Measurements from ENCODE around the gene PGRMC2.

PGRMC2 gene, protein sequence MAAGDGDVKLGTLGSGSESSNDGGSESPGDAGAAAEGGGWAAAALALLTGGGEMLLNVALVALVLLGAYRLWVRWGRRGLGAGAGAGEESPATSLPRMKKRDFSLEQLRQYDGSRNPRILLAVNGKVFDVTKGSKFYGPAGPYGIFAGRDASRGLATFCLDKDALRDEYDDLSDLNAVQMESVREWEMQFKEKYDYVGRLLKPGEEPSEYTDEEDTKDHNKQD

DNA sequence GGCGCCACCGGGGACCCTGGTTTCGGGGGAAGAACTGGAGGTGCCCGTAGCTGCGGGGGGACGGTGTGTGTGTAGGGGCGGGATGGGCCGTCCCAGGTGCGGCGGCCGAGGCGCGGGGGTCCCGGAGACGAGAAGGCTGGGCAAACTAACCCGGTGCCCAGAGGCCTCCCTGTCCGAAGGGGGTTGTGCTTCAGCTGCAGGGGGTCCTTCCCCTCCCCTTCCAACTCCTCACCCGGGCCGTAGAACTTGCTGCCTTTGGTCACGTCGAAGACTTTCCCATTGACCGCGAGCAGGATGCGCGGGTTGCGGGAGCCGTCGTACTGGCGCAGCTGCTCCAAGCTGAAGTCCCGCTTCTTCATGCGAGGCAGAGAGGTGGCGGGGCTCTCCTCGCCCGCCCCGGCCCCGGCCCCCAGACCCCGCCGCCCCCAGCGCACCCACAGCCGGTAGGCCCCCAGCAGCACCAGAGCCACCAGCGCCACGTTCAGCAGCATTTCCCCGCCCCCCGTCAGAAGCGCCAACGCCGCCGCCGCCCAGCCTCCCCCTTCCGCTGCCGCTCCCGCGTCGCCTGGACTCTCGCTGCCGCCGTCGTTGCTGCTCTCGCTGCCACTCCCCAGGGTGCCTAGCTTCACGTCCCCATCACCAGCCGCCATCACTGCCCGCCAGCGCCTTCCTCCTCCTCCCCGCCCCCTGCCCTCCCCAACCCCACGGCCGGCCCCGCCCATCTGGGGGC, at the start of gene PGRMC2:
TSS of gene PGRMC2 (minus strand) at position 673 of the 730 bp plus-strand sequence. CDS start at position 650, 23 bp downstream.
- no peak for DNase-seq

DNA sequence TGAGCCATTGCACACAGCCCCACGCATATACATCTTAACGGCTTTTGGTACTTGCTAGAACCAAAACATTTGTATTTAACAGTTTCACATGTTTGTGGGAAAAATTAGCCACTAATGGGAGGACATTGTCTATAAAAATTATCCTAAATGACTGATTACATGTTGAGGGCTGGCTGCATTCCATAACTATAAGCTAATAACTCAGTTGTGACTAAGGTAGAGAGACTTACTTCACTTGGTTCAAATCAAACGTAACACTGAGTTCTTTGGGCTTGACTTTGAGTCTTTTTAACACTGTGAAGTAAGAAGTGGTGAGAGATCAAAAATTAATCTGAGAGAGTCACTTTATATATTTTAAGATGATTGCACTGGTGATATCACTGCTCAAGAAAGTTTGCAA, 47.9 kb upstream of the PGRMC2 start:
- DNase-seq: no peak

DNA sequence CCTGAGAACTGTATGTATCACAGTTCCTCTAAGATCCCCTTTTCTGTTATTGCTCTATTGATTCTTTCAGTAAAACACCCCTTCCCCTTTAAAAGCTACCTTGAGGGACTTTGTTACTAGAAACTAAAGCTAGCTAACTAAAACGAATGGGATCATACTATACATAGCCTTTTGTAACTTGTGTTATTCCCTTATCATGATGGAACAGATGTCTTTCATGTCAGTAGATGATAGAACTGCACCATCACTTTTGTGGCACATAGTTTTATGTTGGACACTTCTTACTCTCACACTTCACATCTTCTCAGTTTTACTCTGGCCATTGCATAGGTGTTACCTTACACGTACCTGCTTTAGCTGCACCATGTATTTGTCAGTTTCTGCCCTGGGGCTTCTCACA, 46.6 kb upstream of the PGRMC2 start:
- no peak for DNase-seq

DNA sequence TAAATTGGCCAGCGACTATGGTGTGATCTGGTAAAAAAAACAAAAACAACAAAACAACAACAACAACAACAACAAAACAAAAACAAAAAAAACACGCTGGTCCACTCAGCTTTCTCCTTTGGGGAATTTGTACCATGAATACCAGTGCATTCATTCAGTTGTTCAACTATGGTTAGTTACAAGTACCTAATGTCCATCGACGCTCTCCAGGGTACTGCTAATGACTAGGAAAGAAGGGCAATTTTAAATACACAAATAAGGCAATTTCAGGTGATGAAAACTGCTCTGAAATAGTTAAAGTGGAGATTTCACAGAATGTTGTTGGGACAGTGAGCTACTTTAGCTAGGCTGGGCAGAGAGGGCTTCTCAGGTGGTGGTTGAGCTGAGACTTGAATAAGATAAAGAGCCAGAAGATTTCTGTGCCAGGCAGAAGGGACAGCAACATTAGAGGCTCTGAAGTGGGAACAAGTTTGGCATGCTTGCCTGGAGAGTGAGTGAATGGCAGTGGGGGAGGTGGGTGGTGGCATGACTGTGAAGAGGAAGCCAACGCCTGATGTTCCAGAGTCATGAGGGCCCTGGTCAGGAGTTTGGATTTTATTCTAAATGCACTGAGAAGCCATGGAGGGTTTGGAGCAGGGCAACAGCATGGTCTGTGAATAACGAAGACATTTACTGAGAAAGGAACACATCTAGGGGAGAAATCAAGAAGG, 45.9 kb upstream of the PGRMC2 start:
- DNase-seq: no peak

DNA sequence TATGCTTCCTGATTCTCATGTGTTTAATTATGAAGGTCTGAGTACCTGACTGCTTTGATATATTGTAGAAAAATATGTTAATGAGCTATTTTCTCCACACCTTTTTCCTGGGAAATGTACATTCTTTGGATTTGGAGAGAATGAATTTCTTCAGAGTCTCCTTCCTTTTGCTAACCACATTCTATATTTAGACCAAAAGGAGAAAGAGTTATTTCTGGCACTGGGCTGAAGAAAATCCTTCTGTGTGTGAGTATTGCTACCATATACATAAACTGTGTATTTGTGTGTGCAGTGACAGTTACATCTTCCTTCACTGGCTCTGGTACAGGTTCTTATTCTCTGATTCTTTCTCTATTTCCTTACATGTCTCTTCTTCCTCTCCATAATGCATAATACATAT, 44.5 kb upstream of the PGRMC2 start:
- no peak for DNase-seq

DNA sequence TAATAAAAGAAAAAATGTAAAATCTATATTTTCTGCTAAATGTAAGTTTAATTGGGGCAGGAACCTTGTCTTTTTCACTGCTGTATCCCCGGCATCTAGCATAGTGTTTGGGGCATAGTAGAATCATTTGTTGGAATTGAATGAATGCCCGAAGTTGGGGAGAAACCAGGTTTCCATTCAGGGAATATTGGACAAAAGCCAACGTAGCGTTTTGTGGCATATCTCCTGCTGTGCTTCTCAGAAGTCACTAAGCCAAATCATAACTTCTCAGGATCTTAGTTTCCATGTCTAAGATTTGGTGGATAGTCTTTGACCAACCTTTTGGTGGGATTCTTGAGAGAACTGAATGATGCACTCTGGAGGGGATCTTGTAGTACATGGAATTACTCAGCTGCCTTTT, 42.0 kb upstream of the PGRMC2 start:
- DNase-seq: no peak

DNA sequence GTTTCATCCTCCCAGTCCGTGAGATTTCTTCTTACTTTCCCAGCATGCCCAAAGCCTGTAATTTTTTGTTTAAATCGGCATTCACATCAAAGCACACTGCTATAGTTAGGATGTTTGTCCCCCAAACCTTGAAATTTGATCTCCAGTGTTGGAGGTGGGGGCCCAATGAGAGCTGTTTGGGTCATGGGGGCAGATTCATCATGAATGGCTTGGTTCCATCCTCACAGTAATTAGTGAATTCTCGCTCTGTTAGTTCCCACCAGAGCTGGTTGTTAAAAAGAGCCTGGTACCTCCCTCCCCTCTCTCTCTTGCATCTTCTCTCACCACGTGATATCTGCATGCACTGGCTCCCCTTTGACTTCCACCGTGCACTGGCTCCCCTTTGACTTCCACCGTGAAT, 40.5 kb upstream of the PGRMC2 start:
- DNase-seq: no peak

DNA sequence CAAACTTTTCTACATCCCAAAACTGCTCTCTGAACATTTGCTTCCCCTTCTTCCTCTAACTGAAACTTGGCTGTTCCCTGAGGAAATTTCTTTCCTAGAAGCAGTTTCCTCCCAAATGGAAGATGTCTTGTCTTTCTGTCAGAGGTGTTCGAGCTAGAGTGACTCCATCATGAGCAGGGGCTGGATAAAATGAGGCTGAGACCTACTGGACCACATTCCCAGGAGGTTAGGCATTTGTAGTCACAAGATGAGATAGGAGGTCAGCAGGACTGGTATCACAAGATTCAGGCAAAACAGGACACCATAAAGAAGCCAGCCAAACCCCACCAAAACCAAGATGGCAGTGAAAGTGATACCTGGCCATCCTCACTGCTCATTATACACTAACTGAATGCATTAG, 35.8 kb upstream of the PGRMC2 start:
- no peak for DNase-seq

DNA sequence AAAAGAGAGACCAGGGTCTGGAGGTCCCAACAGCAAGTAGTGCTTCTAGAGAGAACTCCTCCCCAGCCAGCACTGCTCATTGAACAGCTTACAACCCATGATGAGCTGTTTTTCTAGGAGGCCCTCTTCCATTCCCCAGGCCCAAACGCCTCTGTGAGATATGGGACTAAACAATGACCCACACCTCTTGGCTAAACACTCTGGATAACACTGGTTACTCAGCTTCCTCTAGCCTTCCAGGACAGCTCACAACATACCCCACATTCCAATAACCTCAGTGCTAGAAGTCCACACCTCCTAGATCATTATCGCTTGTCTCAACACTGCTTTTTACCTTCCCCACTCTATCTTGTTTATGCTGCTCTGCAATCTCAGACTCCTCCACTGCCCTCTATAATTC, 35.4 kb upstream of the PGRMC2 start:
- no peak for DNase-seq

DNA sequence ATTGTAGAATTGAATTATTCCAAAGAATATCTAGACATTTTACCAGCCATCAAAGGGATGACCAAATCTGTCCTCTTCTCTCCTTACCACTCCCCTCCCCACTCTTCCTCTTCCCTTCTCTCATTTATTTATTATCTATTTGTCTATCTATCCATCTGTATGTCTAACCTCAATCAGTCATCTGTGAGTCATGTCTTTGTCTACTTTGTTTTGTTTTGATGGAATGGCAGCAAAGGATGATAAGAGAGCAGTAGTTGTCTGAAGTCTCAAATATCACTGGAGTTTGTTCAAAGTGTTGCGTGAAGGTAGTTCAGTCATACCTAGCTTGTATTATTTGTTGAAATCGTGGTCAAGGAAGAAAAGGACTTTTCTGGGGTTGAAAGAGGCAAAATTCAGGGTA, 34.7 kb upstream of the PGRMC2 start:
- no peak for DNase-seq

DNA sequence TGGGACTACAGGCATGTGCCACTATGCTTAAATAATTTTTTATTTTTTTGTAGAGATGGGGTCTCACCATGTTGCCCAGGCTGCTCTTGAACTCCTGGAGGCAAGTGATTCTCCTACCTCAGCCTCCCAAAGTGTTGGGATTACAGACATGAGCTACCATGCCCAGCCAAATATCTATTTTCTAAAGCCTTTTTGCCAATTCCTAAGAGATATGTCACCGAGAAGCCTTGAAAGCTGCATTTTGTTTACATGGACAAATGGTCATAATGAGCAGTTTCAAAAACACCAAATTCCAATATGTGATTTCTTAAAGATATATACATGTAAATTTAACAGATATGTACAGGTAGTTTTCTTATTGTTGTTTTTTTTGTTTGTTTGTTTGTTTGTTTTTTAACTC, 33.0 kb upstream of the PGRMC2 start:
- DNase-seq: no peak

DNA sequence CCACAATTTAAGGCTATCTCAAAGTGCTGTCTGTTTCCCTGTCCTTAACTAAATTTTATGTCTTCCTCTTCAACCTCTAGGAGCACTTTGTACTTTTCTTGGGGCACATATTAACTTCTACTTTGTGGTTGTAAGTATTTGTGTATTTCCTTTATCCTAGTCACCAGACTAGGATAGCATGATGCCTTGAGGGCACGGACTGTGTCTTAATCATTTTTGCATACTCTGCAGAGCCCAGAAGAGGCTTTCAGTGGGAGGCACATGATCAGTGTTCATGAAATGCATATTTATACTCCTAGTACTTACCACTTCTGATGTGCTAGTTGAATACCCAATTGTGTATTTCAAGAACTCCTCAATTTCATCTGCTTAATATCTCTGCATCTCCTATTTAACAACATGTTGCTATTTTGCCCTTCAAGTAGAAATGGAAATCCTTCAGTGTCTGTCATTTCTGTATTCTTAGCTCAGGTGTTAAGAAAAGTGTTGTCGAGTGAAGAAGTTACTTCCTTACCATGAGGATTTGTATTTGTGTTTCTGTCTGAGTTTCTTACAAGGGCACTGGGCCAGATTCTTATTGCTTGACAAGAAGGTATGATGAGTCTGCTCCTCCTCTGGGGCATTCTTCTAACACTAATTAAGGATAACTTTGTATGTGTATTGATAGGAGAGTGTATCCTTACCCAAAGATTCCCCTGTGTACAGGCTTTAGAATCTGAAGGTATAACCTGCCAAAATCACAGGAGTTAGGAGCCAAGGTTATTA, 28.3 kb upstream of the PGRMC2 start:
- DNase-seq: no peak

DNA sequence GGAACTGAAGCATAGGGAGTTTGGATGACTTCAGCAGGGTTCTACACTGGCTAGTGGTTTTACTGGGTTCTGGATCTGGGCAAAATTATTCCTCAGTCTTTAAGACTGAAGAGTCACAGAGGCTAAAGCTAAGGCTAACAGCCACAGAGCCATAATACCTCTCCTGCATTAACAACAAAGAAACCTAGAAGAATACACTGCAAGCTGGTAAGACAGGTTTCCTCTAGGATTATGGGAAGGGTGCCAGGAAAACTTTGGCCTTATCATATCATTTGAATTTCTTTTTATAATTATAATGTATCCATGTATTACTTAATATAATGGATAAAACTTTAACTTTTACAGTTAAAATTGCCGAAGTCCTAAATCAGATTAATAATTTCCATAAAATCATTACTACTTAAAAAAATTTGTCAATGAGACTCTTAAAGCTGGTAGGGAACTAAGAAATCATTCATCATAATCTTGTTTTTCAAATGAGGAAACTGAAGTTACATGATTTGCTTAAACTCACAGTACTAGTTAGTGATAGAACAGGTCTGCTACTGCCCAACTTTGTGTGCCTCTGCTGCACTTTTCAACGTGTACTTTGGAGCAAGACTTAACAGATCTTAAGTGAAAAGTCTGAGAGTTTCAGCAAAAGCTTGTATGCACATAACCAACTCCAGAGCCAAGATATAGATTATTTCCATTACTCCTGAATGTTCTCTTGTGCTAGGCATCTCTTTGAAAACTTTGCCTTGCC, 24.2 kb upstream of the PGRMC2 start:
- no peak for DNase-seq

DNA sequence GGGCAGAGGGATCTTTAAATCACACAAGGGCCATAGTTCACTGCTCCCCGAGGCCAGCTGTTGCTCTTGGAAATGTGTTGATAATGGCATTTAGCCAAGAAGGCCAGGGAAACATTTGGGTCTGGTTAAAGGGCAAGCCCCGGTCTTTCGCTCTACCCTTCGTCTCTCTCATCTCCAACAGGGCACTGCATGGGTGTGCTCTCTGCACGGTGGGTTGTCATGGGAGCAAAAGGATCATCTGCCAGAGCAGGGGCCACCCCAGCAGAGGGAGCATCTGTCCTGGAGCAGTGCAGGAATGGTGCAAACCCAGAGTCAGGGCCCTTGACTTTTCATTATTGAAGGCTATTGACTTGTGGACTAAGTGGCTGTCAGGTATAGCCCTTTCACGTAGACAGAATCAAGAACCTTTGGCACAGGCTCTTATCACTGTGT, 22.7 kb upstream of the PGRMC2 start:
- no peak for DNase-seq

DNA sequence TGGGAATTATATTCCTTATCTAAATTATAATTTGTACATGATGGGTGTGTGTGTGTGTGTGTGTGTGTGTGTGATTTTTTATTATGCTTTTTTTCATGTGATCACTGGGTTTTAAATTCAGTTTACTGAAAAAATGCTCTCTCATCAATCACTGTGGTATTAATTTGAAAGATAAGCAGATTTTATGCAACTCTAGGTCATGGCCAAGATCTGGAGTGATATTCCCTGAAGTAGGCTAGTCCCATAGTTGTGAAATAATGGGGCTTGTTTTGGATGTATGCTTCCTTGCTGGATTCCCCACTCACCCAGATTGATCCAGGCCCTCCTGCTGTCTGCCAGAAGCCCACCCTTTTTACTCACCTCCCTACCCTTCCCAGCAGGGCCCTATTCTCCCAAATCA, 22.0 kb upstream of the PGRMC2 start:
- DNase-seq: no peak

DNA sequence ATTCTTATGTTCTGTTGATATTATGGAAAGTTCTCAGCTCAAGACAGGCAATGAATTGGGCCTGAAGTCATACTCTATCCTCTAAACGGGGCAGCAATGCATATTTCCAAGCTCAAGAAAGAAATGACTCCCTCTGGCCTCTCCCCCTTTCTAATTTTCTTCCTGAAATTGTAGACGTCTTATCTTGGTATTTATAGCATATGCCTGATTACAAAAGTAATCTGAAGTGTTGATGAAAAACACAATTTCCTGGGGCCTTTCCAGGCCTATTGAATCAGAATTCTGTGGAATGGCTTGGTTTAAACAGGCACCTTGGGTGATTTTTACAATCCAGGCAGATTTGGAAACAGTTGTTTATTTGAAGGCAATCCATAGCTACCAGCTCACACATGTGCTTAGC, 21.4 kb upstream of the PGRMC2 start:
- DNase-seq: no peak

DNA sequence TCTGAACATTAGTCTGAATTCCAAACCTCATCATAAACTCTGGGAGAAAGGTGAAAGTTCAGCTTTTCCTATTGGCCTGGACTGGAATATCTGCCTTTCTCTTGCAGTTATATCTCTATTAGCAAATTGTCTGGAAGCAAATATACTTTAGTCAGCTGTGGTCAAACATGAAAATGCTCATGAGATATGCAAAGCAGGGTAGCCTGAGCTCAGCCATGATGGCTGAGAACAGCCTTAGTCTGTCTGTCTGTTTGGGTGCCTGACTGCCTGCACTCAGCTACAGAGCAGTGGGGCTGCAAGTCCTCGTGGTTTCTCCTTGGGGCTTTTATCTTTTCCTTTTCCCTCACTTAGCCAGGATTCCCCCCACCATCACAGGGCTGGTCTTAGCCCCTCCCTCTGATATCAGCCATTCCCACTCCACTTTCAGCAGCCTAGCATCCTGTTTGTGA, 19.5 kb upstream of the PGRMC2 start:
- DNase-seq: no peak

DNA sequence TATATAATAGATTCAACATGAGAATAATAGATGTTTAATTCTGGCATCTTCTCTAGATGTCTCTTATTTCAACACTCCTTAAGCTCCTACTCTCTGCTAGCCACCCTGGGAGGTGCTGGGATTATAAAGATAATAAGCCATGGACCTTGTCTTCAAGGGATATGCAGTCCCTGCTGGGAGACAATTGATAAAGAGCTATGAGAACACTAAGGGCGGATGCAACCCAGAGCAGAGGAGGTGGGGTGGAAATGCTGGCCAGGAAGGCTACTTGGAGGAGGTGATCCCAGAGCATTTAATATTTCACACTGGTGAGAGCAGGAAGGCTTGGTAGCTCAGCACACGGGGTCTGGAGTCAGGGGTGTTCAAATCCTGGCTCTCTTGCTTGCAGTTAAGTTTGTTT, 18.3 kb upstream of the PGRMC2 start:
- no peak for DNase-seq

DNA sequence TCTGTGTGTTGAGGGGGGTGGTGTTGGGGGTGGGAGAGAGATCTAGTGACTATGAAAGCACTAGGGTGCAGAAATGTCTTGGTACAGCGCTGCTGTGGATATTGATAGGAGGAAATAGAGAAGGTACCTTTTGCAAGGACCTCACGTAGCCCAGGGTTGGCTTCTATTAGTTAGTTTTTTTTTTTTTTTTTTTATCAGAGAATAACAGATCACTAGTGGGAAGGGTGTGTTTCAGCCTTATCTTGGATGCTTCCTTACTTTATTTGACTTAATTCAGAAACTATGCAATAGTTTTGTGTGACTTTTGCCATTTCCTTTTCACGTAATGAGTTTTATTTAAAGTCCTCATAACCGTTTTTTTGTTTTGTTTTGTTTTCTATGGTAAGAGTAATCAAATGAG, 16.4 kb upstream of the PGRMC2 start:
- DNase-seq: no peak

DNA sequence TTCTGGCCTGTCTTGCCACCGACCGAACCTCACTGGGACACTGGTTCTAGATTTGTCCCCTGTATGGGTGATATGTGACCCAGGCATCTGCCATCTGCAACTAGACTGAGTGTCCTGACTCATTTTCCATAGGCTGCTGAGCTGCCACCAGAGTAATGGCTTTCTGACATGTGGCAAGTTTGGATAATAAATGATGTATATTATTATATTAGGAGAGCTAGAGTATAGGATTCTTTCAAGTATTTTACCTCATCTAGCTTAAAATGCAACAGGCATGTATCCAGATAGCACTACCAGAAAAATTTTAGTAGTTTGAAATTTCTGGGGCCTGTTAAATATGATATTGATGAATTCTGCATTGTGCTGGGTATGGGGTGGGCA, 15.8 kb upstream of the PGRMC2 start:
- DNase-seq: no peak

DNA sequence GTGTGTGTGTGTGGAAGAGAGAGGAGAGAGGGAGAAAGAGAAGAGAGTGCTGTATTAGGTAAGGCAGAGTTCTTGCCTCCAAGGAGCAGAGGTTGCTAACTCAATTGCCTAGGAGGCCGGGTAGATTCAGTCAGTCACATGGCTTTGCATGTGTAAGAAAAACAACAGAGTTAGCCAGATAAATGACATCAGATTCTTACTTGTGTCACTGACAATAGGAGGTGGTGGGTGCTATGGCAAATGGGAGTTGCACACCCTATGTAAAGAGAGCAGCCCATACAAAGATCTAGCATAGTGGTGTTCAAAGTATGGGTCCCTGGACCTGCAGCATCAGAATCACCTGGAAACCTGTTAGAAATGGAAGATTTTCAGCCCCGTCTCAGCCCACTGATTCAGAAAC, 14.4 kb upstream of the PGRMC2 start:
- no peak for DNase-seq

DNA sequence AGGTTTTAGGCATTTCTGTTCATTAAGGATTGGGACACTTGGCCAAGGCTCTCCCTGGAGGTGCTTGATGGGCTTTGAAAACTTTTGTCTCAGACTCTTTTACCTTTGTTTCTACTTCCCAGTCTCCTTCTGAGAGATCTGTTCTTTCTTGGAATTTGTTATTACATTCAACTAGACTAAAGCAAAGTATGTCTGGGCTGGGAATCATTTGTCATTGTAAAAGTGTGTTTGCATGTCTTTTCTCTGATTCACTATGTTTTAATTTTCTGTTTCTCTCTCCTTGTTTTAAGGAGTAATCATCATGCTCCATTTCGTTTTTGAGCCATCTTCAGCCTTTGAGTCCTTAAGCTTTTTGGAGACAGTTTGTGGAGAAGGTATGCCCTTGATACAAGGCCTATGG, 12.2 kb upstream of the PGRMC2 start:
- no peak for DNase-seq

DNA sequence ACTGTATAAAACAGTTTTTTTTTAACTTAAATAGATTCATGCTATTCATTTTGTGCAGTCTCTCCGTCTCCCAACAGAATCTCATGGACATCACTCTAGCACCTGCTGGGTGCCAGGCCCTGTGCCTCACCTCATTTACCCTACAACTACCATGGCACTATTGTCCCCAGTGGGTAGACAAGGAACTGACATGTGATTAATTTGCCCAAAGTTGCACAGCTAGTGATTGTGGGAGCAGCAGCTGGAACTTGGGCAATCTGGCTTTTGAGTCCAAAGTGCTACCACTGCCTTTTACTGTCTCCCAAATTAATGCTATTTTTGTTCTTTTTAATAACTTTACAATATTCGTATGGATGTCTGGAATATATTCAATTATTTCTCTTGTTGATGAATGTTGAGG, 11.2 kb upstream of the PGRMC2 start:
- DNase-seq: no peak

Data from left hindlimb (tissue), 1 donor.